Parathyroid adenoma (tissue), 2 donors: ENCODE data around the gene VCAN.

Experiments
- H2AFZ ChIP-seq: fragments of 300-600 bp; sonication (generic); one replicate; pipeline ENCODE4 v1.7.0; 2017; ENCODE audit warnings: antibody characterized with exemption, mild to moderate bottlenecking
- H3K27ac ChIP-seq: fragments of 300-600 bp; sonication (generic); one replicate; pipeline ENCODE4 v1.7.0; 2017
- H3K27me3 ChIP-seq: fragments of 300-600 bp; sonication (generic); one replicate; pipeline ENCODE4 v1.7.0; 2017; ENCODE audit warnings: low read length; ENCODE audit not compliant: control insufficient read depth, insufficient read depth
- H3K36me3 ChIP-seq: fragments of 300-600 bp; sonication (generic); one replicate; pipeline ENCODE4 v1.7.0; 2017; ENCODE audit warnings: low read length; ENCODE audit not compliant: control insufficient read depth, insufficient read depth
- H3K4me1 ChIP-seq: fragments of 300-600 bp; sonication (generic); one replicate; pipeline ENCODE4 v1.7.0; 2017; ENCODE audit warnings: control low read depth
- H3K4me2 ChIP-seq: fragments of 300-600 bp; sonication (generic); one replicate; pipeline ENCODE4 v1.7.0; 2017; ENCODE audit warnings: low read length
- H3K4me3 ChIP-seq: fragments of 300-600 bp; sonication (generic); one replicate; pipeline ENCODE4 v1.7.0; 2017; ENCODE audit warnings: low read depth, low read length
- H3K79me2 ChIP-seq: fragments of 300-600 bp; sonication (generic); one replicate; pipeline ENCODE4 v1.7.0; 2017; ENCODE audit warnings: control low read depth
- H3K9ac ChIP-seq: fragments of 300-600 bp; sonication (generic); one replicate; pipeline ENCODE4 v1.7.0; 2017; ENCODE audit warnings: mild to moderate bottlenecking
- H3K9me3 ChIP-seq: fragments of 300-600 bp; sonication (generic); one replicate; pipeline ENCODE4 v1.7.0; 2017; ENCODE audit warnings: low read length; ENCODE audit not compliant: control insufficient read depth
- CTCF ChIP-seq: fragments of 300-600 bp; sonication (generic); IDR thresholded peaks from one replicate; pipeline ENCODE4 v1.7.0; 2017; ENCODE audit warnings: antibody characterized with exemption, mild to moderate bottlenecking
- donor health status: primary hyperparathyroidism.

Gene VCAN

GRCh38 chr5:83447533-83447932, 24.0 kb upstream of the VCAN start:
- Histone ChIP-seq H3K9me3 (no peaks in the 10 kb centered on the region), H3K27ac (no peak overlapping the region), H3K4me1 (no peaks in the 10 kb centered on the region), H3K4me3 (no peak overlapping the region), H2AFZ (no peak overlapping the region), H3K27me3 (no peaks in the 10 kb centered on the region), H3K4me2 (no peak overlapping the region), H3K9ac (no peak overlapping the region), H3K79me2 (no peaks in the 10 kb centered on the region), H3K36me3 (no peaks in the 10 kb centered on the region)
- no peak for TF ChIP-seq CTCF

GRCh38 chr5:83450183-83450966, 21.2 kb upstream of the VCAN start:
- Histone ChIP-seq H3K36me3 (no peaks in the 10 kb centered on the region), H3K4me1 (no peaks in the 10 kb centered on the region), H2AFZ (no peak overlapping the region), H3K9me3 (no peaks in the 10 kb centered on the region), H3K9ac (no peak overlapping the region), H3K4me3 (no peak overlapping the region), H3K79me2 (no peaks in the 10 kb centered on the region), H3K27me3 (no peaks in the 10 kb centered on the region), H3K4me2 (no peak overlapping the region), H3K27ac (no peak overlapping the region)
- no peak for TF ChIP-seq CTCF

DNA sequence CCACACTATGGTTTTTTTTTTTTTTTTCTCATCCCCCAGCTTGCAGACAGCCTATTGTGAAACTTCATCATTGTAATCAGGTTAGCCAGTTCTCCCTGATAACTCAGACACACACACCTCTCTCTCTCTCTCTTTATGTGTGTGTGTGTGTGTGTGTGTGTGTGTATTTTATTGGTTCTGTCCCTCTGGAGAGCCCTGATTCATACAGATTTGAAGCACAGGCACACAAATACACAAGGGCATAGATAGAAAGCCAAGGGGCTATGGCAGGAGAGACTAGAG, 20.6 kb upstream of the VCAN start:
- Histone ChIP-seq H3K4me2 (no peak overlapping the region), H3K9me3 (no peaks in the 10 kb centered on the region), H3K27me3 (no peaks in the 10 kb centered on the region), H3K4me1 (no peaks in the 10 kb centered on the region), H3K4me3 (no peak overlapping the region), H3K27ac (no peak overlapping the region), H3K36me3 (no peaks in the 10 kb centered on the region), H2AFZ (no peak overlapping the region), H3K79me2 (no peaks in the 10 kb centered on the region), H3K9ac (no peak overlapping the region)
- TF ChIP-seq CTCF: no peak

GRCh38 chr5:83451955-83452354, 19.6 kb upstream of the VCAN start:
- no peak overlapping the region for H3K4me2 ChIP-seq
- TF ChIP-seq CTCF: no peak
- no peaks in the 10 kb centered on the region for H3K9me3 ChIP-seq
- H3K27me3 ChIP-seq: no peaks in the 10 kb centered on the region
- no peak overlapping the region for H3K4me3 ChIP-seq
- no peaks in the 10 kb centered on the region for H3K36me3 ChIP-seq
- no peak overlapping the region for H2AFZ ChIP-seq
- no peak overlapping the region for H3K9ac ChIP-seq
- no peak overlapping the region for H3K27ac ChIP-seq
- H3K4me1 ChIP-seq: no peaks in the 10 kb centered on the region
- no peaks in the 10 kb centered on the region for H3K79me2 ChIP-seq

DNA sequence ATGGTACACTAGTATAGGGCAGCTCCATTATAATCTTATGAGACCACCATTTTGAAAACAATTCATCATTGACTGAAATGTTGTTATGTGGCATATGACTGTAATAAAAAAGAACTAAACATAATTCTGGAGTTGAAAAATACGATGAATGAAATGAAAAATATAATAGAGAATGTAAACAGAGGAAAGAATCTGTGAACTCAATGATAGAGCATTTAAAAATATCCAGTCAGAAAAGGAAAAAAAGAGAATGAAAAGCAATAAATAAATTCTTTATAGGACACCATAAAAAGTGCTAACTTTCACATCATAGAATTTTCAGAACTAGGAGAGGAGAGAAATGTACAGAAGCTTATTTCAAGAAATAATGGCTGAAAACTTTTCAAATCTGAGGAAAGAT, 17.6 kb upstream of the VCAN start:
- H3K79me2 ChIP-seq: no peaks in the 10 kb centered on the region
- no peaks in the 10 kb centered on the region for H3K27me3 ChIP-seq
- no peak overlapping the region for H3K9ac ChIP-seq
- H3K4me3 ChIP-seq: no peak overlapping the region
- H3K4me2 ChIP-seq: no peak overlapping the region
- H3K27ac ChIP-seq: no peak overlapping the region
- no peak overlapping the region for H2AFZ ChIP-seq
- H3K9me3 ChIP-seq: no peaks in the 10 kb centered on the region
- no peaks in the 10 kb centered on the region for H3K4me1 ChIP-seq
- no peaks in the 10 kb centered on the region for H3K36me3 ChIP-seq
- no peak for TF ChIP-seq CTCF
